AG09319 (cell line): ENCODE measurements around the gene CAPN15.

ENCODE experiments used
- DNase-seq: peaks from one replicate; pipeline ENCODE4 v3.0.0-alpha.2; 2010; ENCODE audit warnings: low read depth; ENCODE audit errors: extremely low read depth
- TF ChIP-seq, protein P1 (sequence below): IDR thresholded peaks from 2 replicates; pipeline ENCODE4 v1.5.1; 2011; ENCODE audit warnings: low read depth, mild to moderate bottlenecking, inconsistent platforms, low read length, moderate library complexity

Gene CAPN15

DNA sequence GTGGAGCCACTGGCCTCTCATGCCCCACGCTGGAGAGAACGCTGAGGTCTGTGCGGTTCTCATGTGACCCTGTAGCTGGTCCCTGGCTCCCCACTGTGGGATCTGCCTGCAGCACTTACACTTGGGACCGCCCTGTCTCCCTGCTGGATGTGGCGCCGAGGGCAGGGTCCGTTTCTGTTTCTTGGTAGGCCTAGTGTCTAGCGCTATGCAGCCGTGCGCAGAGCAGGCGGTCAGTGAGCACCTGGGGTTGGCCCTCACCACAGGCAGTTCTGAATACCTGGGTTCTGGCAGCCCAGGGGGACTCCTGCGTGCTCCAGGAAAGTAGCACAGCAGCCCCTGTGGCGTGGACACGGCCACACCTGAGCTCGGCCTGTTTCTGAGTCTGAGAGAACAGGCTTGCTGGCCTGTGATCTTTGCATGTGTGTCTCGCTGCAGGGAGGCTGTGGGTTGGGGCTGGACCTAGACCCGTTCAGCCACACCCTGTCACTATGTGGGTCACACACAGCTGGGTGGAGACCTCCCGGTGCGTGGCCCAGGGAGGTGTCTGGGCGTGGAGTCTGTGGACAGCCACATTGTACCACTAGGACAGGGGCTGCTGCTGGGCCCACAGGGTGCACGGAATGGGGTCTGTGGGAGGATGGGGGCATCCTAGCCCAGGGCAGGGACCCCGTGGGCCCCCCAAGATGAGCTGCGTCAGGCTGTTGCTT is 2.8 kb downstream of the CAPN15 start:
- TF ChIP-seq, protein P1, sequence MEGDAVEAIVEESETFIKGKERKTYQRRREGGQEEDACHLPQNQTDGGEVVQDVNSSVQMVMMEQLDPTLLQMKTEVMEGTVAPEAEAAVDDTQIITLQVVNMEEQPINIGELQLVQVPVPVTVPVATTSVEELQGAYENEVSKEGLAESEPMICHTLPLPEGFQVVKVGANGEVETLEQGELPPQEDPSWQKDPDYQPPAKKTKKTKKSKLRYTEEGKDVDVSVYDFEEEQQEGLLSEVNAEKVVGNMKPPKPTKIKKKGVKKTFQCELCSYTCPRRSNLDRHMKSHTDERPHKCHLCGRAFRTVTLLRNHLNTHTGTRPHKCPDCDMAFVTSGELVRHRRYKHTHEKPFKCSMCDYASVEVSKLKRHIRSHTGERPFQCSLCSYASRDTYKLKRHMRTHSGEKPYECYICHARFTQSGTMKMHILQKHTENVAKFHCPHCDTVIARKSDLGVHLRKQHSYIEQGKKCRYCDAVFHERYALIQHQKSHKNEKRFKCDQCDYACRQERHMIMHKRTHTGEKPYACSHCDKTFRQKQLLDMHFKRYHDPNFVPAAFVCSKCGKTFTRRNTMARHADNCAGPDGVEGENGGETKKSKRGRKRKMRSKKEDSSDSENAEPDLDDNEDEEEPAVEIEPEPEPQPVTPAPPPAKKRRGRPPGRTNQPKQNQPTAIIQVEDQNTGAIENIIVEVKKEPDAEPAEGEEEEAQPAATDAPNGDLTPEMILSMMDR, result no peak
- no peak for DNase-seq

DNA sequence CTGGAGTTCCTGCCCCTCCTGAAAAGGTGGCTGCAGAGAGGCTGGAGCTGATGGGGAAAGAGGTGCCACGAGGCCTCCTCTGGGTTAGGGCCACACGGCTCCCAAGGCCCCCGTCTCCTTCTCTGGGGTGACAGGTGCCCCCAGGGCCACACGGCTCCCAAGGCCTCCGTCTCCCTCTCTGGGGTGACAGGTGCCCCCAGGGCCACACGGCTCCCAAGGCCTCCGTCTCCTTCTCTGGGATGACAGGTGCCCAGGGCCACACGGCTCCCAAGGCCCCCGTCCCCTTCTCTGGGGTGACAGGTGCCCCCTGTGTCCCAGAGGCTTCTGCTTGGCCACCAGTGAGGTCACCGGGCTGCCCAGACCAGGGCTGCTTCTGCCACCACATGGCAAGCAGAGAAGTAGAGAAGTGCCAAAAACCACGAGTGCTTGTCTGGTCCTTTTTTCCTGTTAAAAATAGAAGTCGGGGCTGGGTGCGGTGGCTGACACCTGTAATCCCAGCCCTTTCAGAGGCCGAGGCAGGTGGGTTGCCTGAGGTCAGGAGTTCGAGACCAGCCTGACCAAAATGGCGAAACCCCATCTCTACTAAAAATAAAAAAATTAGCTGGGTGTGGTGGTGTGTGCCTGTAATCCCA is 4.1 kb downstream of the CAPN15 start:
- TF ChIP-seq, protein P1, result no peak
- DNase-seq, result no peak

DNA sequence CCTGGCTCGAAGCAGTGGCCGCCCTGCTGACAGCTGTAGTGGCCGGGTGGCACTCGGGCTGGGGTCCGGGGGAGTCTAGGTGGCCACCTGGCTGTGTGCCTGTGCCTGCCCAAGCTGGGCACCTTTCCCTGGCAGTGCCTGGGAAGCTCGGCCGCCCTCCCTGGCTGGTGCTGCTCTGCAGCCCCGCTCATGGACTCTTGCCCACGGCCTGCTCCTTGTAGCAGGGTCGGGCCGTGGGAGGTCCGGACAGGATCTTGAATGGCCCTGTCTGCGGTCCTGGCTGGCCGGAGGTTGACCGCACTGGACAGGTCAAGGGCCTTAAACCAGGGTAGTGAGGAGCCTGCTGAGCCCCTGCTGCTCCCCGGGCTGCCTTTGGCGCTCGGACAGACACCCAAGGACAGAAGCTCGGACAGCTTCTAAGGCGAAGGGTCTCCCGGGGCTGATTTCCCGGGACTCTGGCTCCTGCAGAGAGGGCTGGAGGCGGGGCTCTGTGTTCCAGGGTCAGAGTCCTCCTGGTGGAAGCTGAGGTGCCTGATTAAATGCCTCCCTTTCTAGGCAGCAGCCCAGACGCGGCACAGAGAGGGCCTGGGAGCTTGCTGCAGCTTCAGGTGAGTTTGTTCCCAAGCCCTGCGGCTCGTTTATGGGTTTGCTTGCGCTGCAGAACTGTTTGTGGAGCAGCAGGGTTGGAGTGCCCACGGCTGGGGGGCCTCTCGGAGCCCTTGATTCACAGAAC is 6.0 kb downstream of the CAPN15 start:
- no peak for DNase-seq
- TF ChIP-seq, protein P1, result no peak

DNA sequence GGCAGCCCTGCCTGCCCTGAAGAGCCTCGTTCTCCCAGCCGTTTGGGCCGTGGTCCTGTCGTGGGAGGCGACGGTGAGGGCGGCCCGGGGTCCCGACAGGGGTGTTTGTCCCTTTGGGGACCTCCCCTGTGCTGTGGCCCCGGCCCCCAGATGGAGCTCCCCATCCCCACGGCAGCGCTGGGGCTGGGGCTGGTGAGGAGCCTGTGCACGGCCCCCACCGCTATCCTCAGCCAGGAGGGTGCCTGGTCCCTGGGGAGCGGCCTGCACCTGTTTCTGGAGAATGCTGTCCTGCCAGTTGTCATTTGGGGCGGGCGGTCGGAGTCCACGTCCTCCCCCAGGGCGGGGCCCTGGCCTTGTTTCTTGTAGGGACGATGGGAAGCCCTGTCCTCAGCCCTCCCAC is 6.6 kb downstream of the CAPN15 start:
- TF ChIP-seq, protein P1, result no peak

DNA sequence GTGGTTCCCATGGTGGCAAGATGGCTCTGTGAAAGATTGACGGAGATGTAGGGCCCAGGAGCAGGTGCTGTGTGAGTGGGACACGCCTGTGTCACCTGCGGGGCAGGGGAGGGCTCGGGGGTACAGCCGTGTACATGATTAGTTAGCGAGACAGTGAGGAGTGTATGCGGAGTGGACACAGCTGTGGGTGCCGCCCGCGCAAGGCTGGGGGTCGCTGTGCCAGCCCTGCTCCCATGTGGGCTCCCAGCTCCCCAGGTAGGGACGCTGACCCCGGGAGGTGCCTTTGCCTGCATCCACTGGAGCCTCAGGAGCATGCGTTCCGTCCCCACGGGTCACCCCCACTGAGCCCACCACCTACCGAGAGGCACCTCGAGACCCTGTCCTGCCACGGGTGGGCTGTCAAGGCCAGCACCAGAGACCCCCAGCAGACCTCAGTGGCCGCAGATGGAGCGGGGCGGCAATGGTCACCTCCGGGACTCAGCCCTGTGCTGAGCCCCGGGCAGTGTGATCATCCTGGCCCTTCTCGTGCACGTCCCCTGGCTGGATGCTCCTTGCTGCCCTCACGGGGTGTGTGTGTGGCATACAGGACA is 7.4 kb downstream of the CAPN15 start:
- TF ChIP-seq, protein P1, result no peak
- no peak for DNase-seq

More for the DNA sequence above, 6.6 kb downstream of the CAPN15 start:
- no peak for DNase-seq

DNA sequence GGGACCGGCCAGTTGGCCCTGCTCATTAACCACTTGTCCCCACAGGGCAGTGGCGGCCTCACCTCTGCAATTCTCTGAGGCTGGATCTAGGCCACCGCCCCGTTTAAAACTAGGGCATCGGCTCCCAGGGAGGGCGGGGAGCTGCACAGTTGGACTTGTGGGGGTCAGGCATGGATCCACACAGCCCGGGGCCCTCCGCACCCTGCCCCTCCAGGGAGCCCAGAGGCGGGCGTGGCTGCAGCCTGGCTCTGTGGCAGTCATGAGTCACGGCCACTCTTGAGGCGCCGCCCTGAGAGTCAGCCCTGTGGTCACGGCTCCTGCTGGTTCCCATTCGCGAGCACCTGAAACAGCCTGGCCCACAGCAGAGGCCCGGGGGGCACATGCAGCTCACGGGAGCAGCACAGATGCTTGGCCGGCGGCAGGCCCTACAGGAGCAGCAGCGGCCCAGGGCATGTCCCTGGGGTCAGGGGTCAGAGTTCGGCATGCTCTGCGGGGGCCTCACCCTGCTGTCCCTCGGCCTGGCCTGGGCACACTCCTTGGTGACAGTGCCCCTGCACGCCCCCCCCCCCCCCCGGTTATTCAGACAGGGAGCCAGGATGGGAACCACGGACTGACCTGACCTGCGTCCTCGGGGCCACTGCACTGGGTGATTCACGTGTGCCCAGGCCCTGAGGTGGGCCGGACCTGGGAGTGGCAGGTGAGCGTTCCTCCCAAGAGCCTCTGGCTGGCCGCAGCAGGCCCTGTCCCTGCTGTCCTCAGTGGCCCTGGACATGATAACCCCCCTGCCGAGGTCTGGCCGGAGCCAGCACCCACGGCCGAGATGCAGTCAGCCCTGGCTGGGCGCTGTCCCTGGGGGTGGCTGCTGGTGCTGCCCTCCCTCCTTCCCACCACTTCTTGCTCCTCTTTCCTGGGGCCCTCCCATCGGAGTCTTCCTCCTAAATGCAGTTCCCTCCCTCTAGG is 8.2 kb downstream of the CAPN15 start:
- DNase-seq, result no peak
- TF ChIP-seq, protein P1, result no peak
